Upper lobe of left lung (tissue), 6 donors: ENCODE data around the gene AMFR. TPM values are rescaled to one million over a fixed set of nuclear protein-coding genes. Genes with fewer than 3 reads are reported as not detected.

Experiments used
- ATAC-seq, 2 donors: fragments of 200-7000 bp; cut with Tn5 transposase; one replicate each; pipeline ENCODE4 v1.9.1; 2022; ENCODE audit warnings: mild to moderate bottlenecking in 2 of 2, moderate library complexity in 2 of 2; ENCODE audit not compliant: low FRiP score in 2 of 2
- DNase-seq, 2 donors: peaks; one replicate each; pipeline ENCODE4 v3.0.0-alpha.2; 2019 to 2020
- H3K27ac ChIP-seq, 4 donors: fragments of 200-600 bp; sonication (generic); one replicate each; pipeline ENCODE4 v1.5.1; 2016 to 2019
- H3K27me3 ChIP-seq, 4 donors: fragments of 200-600 bp; sonication (generic); one replicate each; pipeline ENCODE4 v1.5.1; 2017 to 2019
- H3K36me3 ChIP-seq, 4 donors: fragments of 200-600 bp; sonication (generic); one replicate each; pipeline ENCODE4 v1.5.1; 2016 to 2019
- H3K4me1 ChIP-seq, 4 donors: fragments of 200-600 bp; sonication (generic); one replicate each; pipeline ENCODE4 v1.5.1; 2018 to 2019
- H3K4me3 ChIP-seq, 4 donors: fragments of 200-600 bp; sonication (generic); one replicate each; pipeline ENCODE4 v1.5.1; 2017 to 2019; ENCODE audit warnings: mild to moderate bottlenecking in 2 of 4, moderate library complexity in 1 of 4
- H3K9me3 ChIP-seq, 4 donors: fragments of 200-600 bp; sonication (generic); one replicate each; pipeline ENCODE4 v1.5.1; 2018 to 2019
- CTCF ChIP-seq, 6 experiments: fragments of 450-650 bp in 4 of 6; fragments of 200-600 bp in 2 of 6; sonication (generic) in 2 of 6; IDR thresholded peaks; one replicate each; pipeline ENCODE4 v1.5.1; 2016 to 2019; ENCODE audit warnings: antibody characterized with exemption in 6 of 6
- EP300 ChIP-seq, 4 donors: sonication (generic); formaldehyde crosslinking; IDR thresholded peaks; one replicate each; pipeline ENCODE4 v1.5.1; 2017; ENCODE audit warnings: antibody characterized with exemption in 4 of 4, control low read depth in 2 of 4
- POLR2A ChIP-seq, 4 donors: fragments of 450-650 bp; IDR thresholded peaks; one replicate each; pipeline ENCODE4 v1.5.1; 2016 to 2017; ENCODE audit warnings: antibody characterized with exemption in 4 of 4, mild to moderate bottlenecking in 2 of 4
- POLR2AphosphoS5 ChIP-seq, 2 donors: sonication (generic); formaldehyde crosslinking; IDR thresholded peaks; one replicate each; pipeline ENCODE4 v1.5.1; 2017; ENCODE audit warnings: antibody characterized with exemption in 2 of 2
- WGBS, 2 donors: methylation state at CpG; one replicate each; pipeline ENCODE4 v1.1.5; 2017 to 2018; 5-methylcytosine and 5-hydroxymethylcytosine counted together
- total RNA-seq, 6 donors: library from RNA; depleted of rRNA in 4 of 6; stranded (reverse); fragments of >200 nt in 4 of 6; gene quantifications; one replicate each; pipeline versions ENCODE4 v1.1.0 to v1.2.1, GENCODE V29; 2016 to 2021
- donor health status: DM: no; HTN: no; CAD: no; lungs with moderate emphysema.
- donor health status: DM: no; HTN: yes; CAD: no; lungs with severe emphysema.

AMFR gene
- total RNA-seq, 6 donors from 2014 or later = 67.1 to 344 (median 98.0) TPM

GRCh38 chr16:56343661-56344517 lies 81.5 kb downstream of the AMFR start:
- no peak for ATAC-seq

GRCh38 chr16:56341656-56342399 lies 83.5 kb downstream of the AMFR start:
- 78 to 82% methylated on average over 5 to 9 of the region's 9 CpGs for WGBS, 2 donors
- Histone ChIP-seq H3K4me1 (no peaks in the 10 kb centered on the region), H3K36me3 (no peaks in the 10 kb centered on the region), H3K27me3 (no peaks in the 10 kb centered on the region), H3K27ac (no peak overlapping the region), H3K9me3 (no peaks in the 10 kb centered on the region), H3K4me3 (no peak overlapping the region)
- DNase-seq (no peak), ATAC-seq (no peak)
- TF ChIP-seq CTCF (IDR thresholded peaks at IDR 0.05) (no peak), POLR2AphosphoS5 (IDR thresholded peaks at IDR 0.05) (no peak), POLR2A (IDR thresholded peaks at IDR 0.05) (no peak), EP300 (IDR thresholded peaks at IDR 0.05) (no peak)

More at GRCh38 chr16:56343661-56344517, 81.5 kb downstream of the AMFR start:
- Histone ChIP-seq H3K4me1 (no peaks in the 10 kb centered on the region), H3K9me3 (no peaks in the 10 kb centered on the region), H3K27me3 (no peaks in the 10 kb centered on the region), H3K36me3 (no peaks in the 10 kb centered on the region), H3K4me3 (no peak overlapping the region), H3K27ac (no peak overlapping the region)
- TF ChIP-seq POLR2AphosphoS5 (IDR thresholded peaks at IDR 0.05) (no peak), CTCF (IDR thresholded peaks at IDR 0.05) (no peak), POLR2A (IDR thresholded peaks at IDR 0.05) (no peak)
- WGBS, 2 donors = 89 to 92% methylated on average over 11 to 27 of the region's 27 CpGs
- DNase-seq = no peak

GRCh38 chr16:56340864-56341365 lies 84.4 kb downstream of the AMFR start:
- Histone ChIP-seq H3K27ac (no peak overlapping the region), H3K4me3 (no peak overlapping the region), H3K27me3 (no peaks in the 10 kb centered on the region), H3K36me3 (no peaks in the 10 kb centered on the region), H3K9me3 (no peaks in the 10 kb centered on the region), H3K4me1 (no peaks in the 10 kb centered on the region)
- DNase-seq = no peak
- ATAC-seq = no peak
- TF ChIP-seq POLR2A (IDR thresholded peaks at IDR 0.05) (no peak), EP300 (IDR thresholded peaks at IDR 0.05) (no peak), POLR2AphosphoS5 (IDR thresholded peaks at IDR 0.05) (no peak), CTCF (IDR thresholded peaks at IDR 0.05) (no peak)
- WGBS, 2 donors = 80 to 85% methylated on average over 7 to 17 of the region's 17 CpGs

- ATAC-seq = no peak
- Histone ChIP-seq H3K4me1 (no peaks in the 10 kb centered on the region), H3K36me3 (no peaks in the 10 kb centered on the region), H3K4me3 (no peak overlapping the region), H3K9me3 (no peaks in the 10 kb centered on the region), H3K27ac (no peak overlapping the region), H3K27me3 (no peaks in the 10 kb centered on the region)
- DNase-seq = no peak
- no peak for TF ChIP-seq POLR2AphosphoS5 (IDR thresholded peaks at IDR 0.05)
- TF ChIP-seq POLR2A (IDR thresholded peaks at IDR 0.05) = no peak
- TF ChIP-seq CTCF (IDR thresholded peaks at IDR 0.05) = no peak
- no peak for TF ChIP-seq EP300 (IDR thresholded peaks at IDR 0.05)
- 94 to 95% methylated on average over 23 of the region's 23 CpGs for WGBS, 2 donors
These were observed 84.9 kb downstream of the AMFR start for GRCh38 chr16:56340416-56340815.
